DOHH2 (cell line): ENCODE measurements around the gene ROBO2.

Experiments
- H3F3A ChIP-seq: fragments of 200-600 bp; sonication (generic), shearing (Covaris generic); 2 replicates; pipeline ENCODE4 v1.6.0; 2016; ENCODE audit warnings: antibody characterized with exemption, mild to moderate bottlenecking; ENCODE audit not compliant: control insufficient read depth, insufficient read depth
- H3K27ac ChIP-seq: fragments of 200-600 bp; sonication (generic); 2 replicates; pipeline ENCODE4 v1.5.1; 2014; ENCODE audit warnings: low read depth, mild to moderate bottlenecking, low read length, moderate library complexity
- H3K27me3 ChIP-seq: fragments of 200-600 bp; sonication (generic); 2 replicates; pipeline ENCODE4 v1.6.1; 2014; ENCODE audit warnings: mild to moderate bottlenecking, low read length, mixed read lengths; ENCODE audit not compliant: control insufficient read depth
- H3K36me3 ChIP-seq: fragments of 200-600 bp; sonication (generic); 2 replicates; pipeline ENCODE4 v1.6.1; 2014; ENCODE audit warnings: mild to moderate bottlenecking, low read length, moderate library complexity, mixed read lengths; ENCODE audit not compliant: control insufficient read depth
- H3K4me1 ChIP-seq: fragments of 200-600 bp; sonication (generic); 2 replicates; pipeline ENCODE4 v1.6.1; 2014; ENCODE audit warnings: mild to moderate bottlenecking, low read length, mixed read lengths; ENCODE audit not compliant: control insufficient read depth
- H3K4me2 ChIP-seq: fragments of 200-600 bp; sonication (generic); 2 replicates; pipeline ENCODE4 v1.6.0; 2014; ENCODE audit warnings: mild to moderate bottlenecking, low read length, moderate library complexity
- H3K4me3 ChIP-seq: fragments of 200-600 bp; sonication (generic); 2 replicates; pipeline ENCODE4 v1.5.1; 2014; ENCODE audit warnings: mild to moderate bottlenecking, low read length, mixed read lengths
- H3K79me2 ChIP-seq: fragments of 200-600 bp; sonication (generic); 2 replicates; pipeline ENCODE4 v1.6.1; 2014; ENCODE audit warnings: mild to moderate bottlenecking, low read length, mixed read lengths; ENCODE audit not compliant: control insufficient read depth
- H3K9me2 ChIP-seq: fragments of 200-600 bp; sonication (generic); replicated peaks from 2 replicates; pipeline ENCODE4 v1.6.1; 2014; ENCODE audit warnings: mild to moderate bottlenecking, low read length, mixed read lengths; ENCODE audit not compliant: control insufficient read depth
- H3K9me3 ChIP-seq: fragments of 200-600 bp; sonication (generic); 2 replicates; pipeline ENCODE4 v1.6.1; 2014; ENCODE audit warnings: antibody characterized with exemption, low read length, mixed read lengths; ENCODE audit not compliant: control insufficient read depth, insufficient read depth
- H4K20me1 ChIP-seq: fragments of 200-600 bp; sonication (generic); 2 replicates; pipeline ENCODE4 v1.6.0; 2014; ENCODE audit warnings: low read depth, mild to moderate bottlenecking, antibody characterized with exemption, low read length, moderate library complexity; ENCODE audit not compliant: control insufficient read depth, insufficient read depth
- EZH2phosphoT487 ChIP-seq: fragments of 200-600 bp; sonication (generic); IDR thresholded peaks from 2 replicates; pipeline ENCODE4 v1.6.1; 2017; ENCODE audit warnings: borderline replicate concordance, mild to moderate bottlenecking, antibody characterized with exemption, low read length, moderate library complexity, mixed read lengths
- TF ChIP-seq, protein P1 (sequence below): fragments of 200-600 bp; sonication (generic); IDR thresholded peaks from one replicate; pipeline ENCODE4 v1.5.1; 2014; ENCODE audit warnings: antibody characterized with exemption, mild to moderate bottlenecking, low read depth, low read length; ENCODE audit not compliant: poor library complexity, severe bottlenecking

The ROBO2 gene

DNA sequence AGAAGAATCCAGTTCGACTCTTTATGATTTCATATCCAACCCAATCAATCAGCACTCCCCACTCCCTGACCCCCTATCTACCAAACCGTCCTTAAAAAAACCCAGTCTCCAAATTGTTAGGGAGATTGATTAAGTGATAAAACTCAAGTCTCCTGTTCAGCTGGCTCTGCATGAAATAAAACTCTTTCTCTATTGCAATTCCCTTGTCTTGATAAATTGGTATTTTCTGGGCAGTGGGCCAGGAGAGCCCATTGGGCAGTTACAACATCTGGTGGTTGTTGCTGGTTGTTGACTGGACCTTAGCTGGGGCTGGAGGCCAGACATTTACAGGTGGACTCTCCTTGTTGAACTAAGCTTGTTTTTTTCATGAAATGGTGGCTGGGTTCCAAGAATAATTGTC is 642.3 kb downstream of the ROBO2 start:
- Histone ChIP-seq H3K4me3 (no peak overlapping the region), H3K27ac (no peak overlapping the region), H3K9me3 (peaks cover 3% of the 10 kb centered on the region; the same call in 1 of the 2 replicates), H3K36me3 (no peaks in the 10 kb centered on the region), H3K4me2 (no peak overlapping the region), H3K27me3 (no peaks in the 10 kb centered on the region), H3F3A (no peaks in the 10 kb centered on the region), H3K79me2 (no peaks in the 10 kb centered on the region), H4K20me1 (no peaks in the 10 kb centered on the region), H3K9me2 (no peaks in the 10 kb centered on the region), H3K4me1 (no peaks in the 10 kb centered on the region)
- TF ChIP-seq, protein P1, sequence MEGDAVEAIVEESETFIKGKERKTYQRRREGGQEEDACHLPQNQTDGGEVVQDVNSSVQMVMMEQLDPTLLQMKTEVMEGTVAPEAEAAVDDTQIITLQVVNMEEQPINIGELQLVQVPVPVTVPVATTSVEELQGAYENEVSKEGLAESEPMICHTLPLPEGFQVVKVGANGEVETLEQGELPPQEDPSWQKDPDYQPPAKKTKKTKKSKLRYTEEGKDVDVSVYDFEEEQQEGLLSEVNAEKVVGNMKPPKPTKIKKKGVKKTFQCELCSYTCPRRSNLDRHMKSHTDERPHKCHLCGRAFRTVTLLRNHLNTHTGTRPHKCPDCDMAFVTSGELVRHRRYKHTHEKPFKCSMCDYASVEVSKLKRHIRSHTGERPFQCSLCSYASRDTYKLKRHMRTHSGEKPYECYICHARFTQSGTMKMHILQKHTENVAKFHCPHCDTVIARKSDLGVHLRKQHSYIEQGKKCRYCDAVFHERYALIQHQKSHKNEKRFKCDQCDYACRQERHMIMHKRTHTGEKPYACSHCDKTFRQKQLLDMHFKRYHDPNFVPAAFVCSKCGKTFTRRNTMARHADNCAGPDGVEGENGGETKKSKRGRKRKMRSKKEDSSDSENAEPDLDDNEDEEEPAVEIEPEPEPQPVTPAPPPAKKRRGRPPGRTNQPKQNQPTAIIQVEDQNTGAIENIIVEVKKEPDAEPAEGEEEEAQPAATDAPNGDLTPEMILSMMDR = no peak
- no peak for TF ChIP-seq EZH2phosphoT487

DNA sequence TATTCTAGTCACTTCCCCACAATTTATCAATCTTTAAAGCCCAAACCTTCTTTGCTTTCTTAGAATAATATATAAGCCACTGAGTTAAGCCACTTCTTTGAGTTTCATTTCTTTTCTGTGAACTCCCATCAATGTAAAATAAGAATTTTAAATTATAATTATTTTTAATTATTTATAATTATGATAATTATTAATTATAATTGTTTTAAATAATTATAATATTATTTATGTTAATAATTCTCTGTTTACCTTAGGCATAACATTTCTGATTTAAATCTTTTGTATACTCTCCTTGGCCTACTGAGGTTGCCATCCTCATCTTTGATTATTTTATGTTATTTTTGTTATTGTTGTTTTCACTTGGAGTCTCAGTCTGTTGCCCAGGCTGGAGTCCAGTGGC is 644.2 kb downstream of the ROBO2 start:
- H4K20me1 ChIP-seq = no peaks in the 10 kb centered on the region
- no peak for TF ChIP-seq EZH2phosphoT487
- TF ChIP-seq, protein P1 = no peak

GRCh38 chr3:77685713-77686112 is 645.8 kb downstream of the ROBO2 start:
- Histone ChIP-seq H3F3A (no peaks in the 10 kb centered on the region), H3K36me3 (no peaks in the 10 kb centered on the region), H3K4me1 (no peaks in the 10 kb centered on the region), H3K4me3 (no peak overlapping the region), H3K9me2 (no peaks in the 10 kb centered on the region), H4K20me1 (no peaks in the 10 kb centered on the region), H3K79me2 (no peaks in the 10 kb centered on the region), H3K27ac (no peak overlapping the region), H3K4me2 (no peak overlapping the region), H3K27me3 (no peaks in the 10 kb centered on the region), H3K9me3 (peaks cover 3% of the 10 kb centered on the region; the same call in 1 of the 2 replicates)
- TF ChIP-seq EZH2phosphoT487 = no peak
- TF ChIP-seq, protein P1 = no peak

More for the DNA sequence above, 644.2 kb downstream of the ROBO2 start:
- Histone ChIP-seq H3K9me2 (no peaks in the 10 kb centered on the region), H3K27me3 (no peaks in the 10 kb centered on the region), H3F3A (no peaks in the 10 kb centered on the region), H3K4me1 (no peaks in the 10 kb centered on the region), H3K4me3 (no peak overlapping the region), H3K4me2 (no peak overlapping the region), H3K79me2 (no peaks in the 10 kb centered on the region), H3K36me3 (no peaks in the 10 kb centered on the region), H3K9me3 (peaks cover 3% of the 10 kb centered on the region; the same call in 1 of the 2 replicates), H3K27ac (no peak overlapping the region)
